ENCODE results near the gene CCNY.

CCNY gene

DNA sequence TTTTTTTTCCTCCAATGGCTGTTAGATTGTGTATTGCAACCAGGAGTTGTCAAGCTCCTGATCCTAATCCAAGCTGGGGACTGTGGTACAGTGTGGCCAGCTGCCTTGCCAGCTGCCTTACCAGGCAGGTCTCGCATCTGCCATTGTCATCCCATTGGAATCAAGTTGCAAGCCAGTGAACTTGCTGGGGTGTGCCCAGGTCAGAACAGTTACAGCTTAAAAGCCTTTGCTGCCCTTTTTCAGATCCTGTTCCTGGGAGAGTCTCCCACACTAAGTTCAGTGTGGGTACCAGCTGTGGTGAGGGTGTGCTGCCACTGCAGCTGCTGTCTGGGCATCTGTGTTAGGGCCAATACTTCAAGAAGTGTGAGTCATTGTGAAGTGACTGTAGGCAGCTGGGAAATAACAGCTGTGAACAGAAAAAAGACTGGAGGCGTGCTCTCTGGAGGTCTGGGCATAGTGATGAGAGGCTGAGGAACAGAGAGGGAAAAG is 72.8 kb downstream of the CCNY start:
- Histone ChIP-seq H3K27me3 (replicated peaks; ENCODE audit: insufficient read depth, low read length) (no peaks in the 10 kb centered on the region), H3K4me1 (ENCODE audit: low read length) (no peaks in the 10 kb centered on the region), H3K27ac (ENCODE audit: low read length) (no peak overlapping the region), H3K9ac (ENCODE audit: low read length) (no peak overlapping the region), H3F3A (ENCODE audit: insufficient read depth, low read length) (no peaks in the 10 kb centered on the region), H3K79me2 (ENCODE audit: low read length) (peaks cover 34% of the 10 kb centered on the region), H3K9me2 (replicated peaks; ENCODE audit: insufficient read depth, low read length) (no peaks in the 10 kb centered on the region), H3K4me2 (ENCODE audit: low read depth, low read length) (no peak overlapping the region), H4K20me1 (ENCODE audit: insufficient read depth, low read length) (no peaks in the 10 kb centered on the region), H3K36me3 (replicated peaks; ENCODE audit: insufficient read depth, low read length) (no peaks in the 10 kb centered on the region), H3K9me3 (replicated peaks; ENCODE audit: insufficient read depth, low read length) (no peaks in the 10 kb centered on the region), H2AFZ (ENCODE audit: low read length) (no peak overlapping the region), H3K4me3 (ENCODE audit: low read length) (no peak overlapping the region)
- DNase-seq = no peak
- TF ChIP-seq EZH2 (optimal IDR thresholded peaks at IDR 0.05; ENCODE audit: low read depth, low read length) (no peak), EZH2phosphoT487 (IDR thresholded peaks at IDR 0.05; ENCODE audit: low read length) (no peak)
- TF ChIP-seq, protein P1, sequence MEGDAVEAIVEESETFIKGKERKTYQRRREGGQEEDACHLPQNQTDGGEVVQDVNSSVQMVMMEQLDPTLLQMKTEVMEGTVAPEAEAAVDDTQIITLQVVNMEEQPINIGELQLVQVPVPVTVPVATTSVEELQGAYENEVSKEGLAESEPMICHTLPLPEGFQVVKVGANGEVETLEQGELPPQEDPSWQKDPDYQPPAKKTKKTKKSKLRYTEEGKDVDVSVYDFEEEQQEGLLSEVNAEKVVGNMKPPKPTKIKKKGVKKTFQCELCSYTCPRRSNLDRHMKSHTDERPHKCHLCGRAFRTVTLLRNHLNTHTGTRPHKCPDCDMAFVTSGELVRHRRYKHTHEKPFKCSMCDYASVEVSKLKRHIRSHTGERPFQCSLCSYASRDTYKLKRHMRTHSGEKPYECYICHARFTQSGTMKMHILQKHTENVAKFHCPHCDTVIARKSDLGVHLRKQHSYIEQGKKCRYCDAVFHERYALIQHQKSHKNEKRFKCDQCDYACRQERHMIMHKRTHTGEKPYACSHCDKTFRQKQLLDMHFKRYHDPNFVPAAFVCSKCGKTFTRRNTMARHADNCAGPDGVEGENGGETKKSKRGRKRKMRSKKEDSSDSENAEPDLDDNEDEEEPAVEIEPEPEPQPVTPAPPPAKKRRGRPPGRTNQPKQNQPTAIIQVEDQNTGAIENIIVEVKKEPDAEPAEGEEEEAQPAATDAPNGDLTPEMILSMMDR (IDR thresholded peaks at IDR 0.05; ENCODE audit: low read length) = no peak

DNA sequence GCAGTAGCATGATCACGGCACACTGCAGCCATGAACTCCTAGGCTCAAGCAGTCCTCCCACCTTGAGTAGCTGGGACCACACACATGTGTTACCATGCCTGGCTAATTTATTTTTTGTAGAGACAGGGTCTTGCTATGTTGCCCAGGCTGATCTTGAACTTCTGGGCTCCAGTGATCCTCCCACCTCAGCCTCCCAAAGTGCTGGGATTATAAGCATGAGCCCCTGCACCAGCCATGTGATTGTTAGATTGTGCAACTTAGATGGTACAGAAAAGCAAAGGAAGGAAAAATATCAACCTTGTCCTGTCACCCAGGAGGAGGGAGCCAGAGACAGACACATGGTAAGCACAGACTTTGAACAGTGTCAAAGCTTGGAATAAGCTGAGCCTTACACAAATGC is 73.5 kb downstream of the CCNY start:
- no peaks in the 10 kb centered on the region for H3K4me1 ChIP-seq (ENCODE audit: low read length)
- no peak overlapping the region for H3K27ac ChIP-seq (ENCODE audit: low read length)
- H3F3A ChIP-seq (ENCODE audit: insufficient read depth, low read length) = no peaks in the 10 kb centered on the region

DNA sequence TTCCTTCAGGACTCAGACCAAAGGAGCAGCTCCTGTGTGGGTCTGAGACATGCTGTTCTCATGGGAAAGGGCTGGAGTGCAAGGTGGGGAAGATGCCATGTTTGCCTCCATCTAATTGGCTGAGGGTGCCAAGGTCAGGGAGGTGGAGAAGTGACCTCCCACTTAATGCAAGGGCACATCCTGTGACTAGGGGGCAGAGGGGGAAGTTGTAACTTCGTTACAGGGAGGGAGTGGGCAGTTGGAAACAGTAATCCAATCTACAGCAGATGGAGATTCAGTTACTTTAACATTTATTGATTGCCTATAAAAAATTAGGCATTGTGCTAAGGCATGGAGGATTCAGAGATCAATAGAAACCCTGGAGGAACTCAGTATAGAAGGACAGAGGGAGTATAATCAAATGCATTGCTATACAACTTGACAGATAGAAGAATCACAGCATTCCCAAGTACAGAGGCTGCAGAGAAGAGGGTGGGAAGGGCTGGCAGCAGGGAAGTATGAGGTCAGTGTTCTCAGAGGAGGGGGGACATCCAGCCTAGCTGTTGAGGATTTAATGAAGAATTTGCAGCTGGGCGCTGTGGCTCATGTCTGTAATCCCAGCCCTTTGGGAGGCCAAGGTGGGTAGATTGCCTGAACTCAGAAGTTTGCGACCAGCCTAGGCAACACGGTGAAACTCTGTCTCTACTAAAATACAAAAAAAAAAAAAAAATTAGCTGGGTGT is 75.9 kb downstream of the CCNY start:
- Histone ChIP-seq H3K9me2 (replicated peaks; ENCODE audit: insufficient read depth, low read length) (no peaks in the 10 kb centered on the region), H3K4me1 (ENCODE audit: low read length) (no peaks in the 10 kb centered on the region), H3F3A (ENCODE audit: insufficient read depth, low read length) (no peaks in the 10 kb centered on the region), H3K27me3 (replicated peaks; ENCODE audit: insufficient read depth, low read length) (no peaks in the 10 kb centered on the region), H3K4me3 (ENCODE audit: low read length) (no peak overlapping the region), H2AFZ (ENCODE audit: low read length) (no peak overlapping the region), H4K20me1 (ENCODE audit: insufficient read depth, low read length) (no peaks in the 10 kb centered on the region), H3K79me2 (ENCODE audit: low read length) (peaks cover 44% of the 10 kb centered on the region), H3K27ac (ENCODE audit: low read length) (no peak overlapping the region), H3K9me3 (replicated peaks; ENCODE audit: insufficient read depth, low read length) (no peaks in the 10 kb centered on the region), H3K4me2 (ENCODE audit: low read depth, low read length) (no peak overlapping the region), H3K9ac (ENCODE audit: low read length) (no peak overlapping the region), H3K36me3 (replicated peaks; ENCODE audit: insufficient read depth, low read length) (no peaks in the 10 kb centered on the region)
- no peak for TF ChIP-seq EZH2phosphoT487 (IDR thresholded peaks at IDR 0.05; ENCODE audit: low read length)
- no peak for DNase-seq

More for the DNA sequence above, 73.5 kb downstream of the CCNY start:
- Histone ChIP-seq H3K9me2 (replicated peaks; ENCODE audit: insufficient read depth, low read length) (no peaks in the 10 kb centered on the region), H3K4me3 (ENCODE audit: low read length) (no peak overlapping the region), H2AFZ (ENCODE audit: low read length) (no peak overlapping the region), H3K4me2 (ENCODE audit: low read depth, low read length) (no peak overlapping the region), H4K20me1 (ENCODE audit: insufficient read depth, low read length) (no peaks in the 10 kb centered on the region), H3K79me2 (ENCODE audit: low read length) (peaks cover 37% of the 10 kb centered on the region), H3K9me3 (replicated peaks; ENCODE audit: insufficient read depth, low read length) (no peaks in the 10 kb centered on the region), H3K9ac (ENCODE audit: low read length) (no peak overlapping the region), H3K27me3 (replicated peaks; ENCODE audit: insufficient read depth, low read length) (no peaks in the 10 kb centered on the region), H3K36me3 (replicated peaks; ENCODE audit: insufficient read depth, low read length) (no peaks in the 10 kb centered on the region)
- no peak for TF ChIP-seq EZH2phosphoT487 (IDR thresholded peaks at IDR 0.05; ENCODE audit: low read length)
- DNase-seq = no peak

DNA sequence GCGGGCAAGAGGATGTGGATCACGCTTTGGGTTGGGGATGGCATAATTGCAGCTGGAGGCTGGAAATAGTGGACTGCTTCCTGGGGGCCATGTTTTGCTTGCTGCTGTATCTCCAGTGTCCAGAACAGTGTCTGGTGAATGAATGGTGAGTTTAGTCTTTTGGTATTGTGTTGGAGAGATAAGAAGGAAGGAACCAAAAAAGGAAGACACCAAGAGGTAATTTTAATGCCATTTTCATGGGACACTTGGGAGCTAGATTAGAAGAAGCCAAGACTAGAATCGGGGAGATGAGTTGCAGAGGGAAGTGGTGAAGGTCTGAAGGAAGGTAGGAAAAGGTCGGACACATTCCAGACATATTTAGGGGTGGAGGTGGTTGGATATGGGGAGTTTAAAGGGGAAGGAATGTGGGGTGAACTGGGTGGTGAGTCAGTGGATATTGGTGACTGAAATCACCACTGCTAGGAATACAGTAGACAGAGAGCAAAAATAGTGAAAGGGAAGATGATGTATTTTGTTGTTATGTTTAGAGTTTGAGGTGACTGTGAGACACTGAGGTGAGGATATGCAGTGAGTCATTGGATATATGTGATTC is 76.7 kb downstream of the CCNY start:
- Histone ChIP-seq H3K9me3 (replicated peaks; ENCODE audit: insufficient read depth, low read length) (no peaks in the 10 kb centered on the region), H3K4me1 (ENCODE audit: low read length) (no peaks in the 10 kb centered on the region), H3K9ac (ENCODE audit: low read length) (no peak overlapping the region), H3K36me3 (replicated peaks; ENCODE audit: insufficient read depth, low read length) (no peaks in the 10 kb centered on the region), H2AFZ (ENCODE audit: low read length) (no peak overlapping the region), H3K79me2 (ENCODE audit: low read length) (peaks cover 47% of the 10 kb centered on the region), H3K27me3 (replicated peaks; ENCODE audit: insufficient read depth, low read length) (no peaks in the 10 kb centered on the region), H3F3A (ENCODE audit: insufficient read depth, low read length) (no peaks in the 10 kb centered on the region), H3K27ac (ENCODE audit: low read length) (no peak overlapping the region), H4K20me1 (ENCODE audit: insufficient read depth, low read length) (no peaks in the 10 kb centered on the region), H3K4me2 (ENCODE audit: low read depth, low read length) (no peak overlapping the region), H3K4me3 (ENCODE audit: low read length) (no peak overlapping the region), H3K9me2 (replicated peaks; ENCODE audit: insufficient read depth, low read length) (no peaks in the 10 kb centered on the region)
- DNase-seq = no peak
- TF ChIP-seq EZH2phosphoT487 (IDR thresholded peaks at IDR 0.05; ENCODE audit: low read length) (no peak), EZH2 (optimal IDR thresholded peaks at IDR 0.05; ENCODE audit: low read depth, low read length) (no peak)
- TF ChIP-seq, protein P1 (IDR thresholded peaks at IDR 0.05; ENCODE audit: low read length) = no peak

Data from MM.1S (cell line).